Stimulated activated CD4-positive, alpha-beta T cell treated with anti-CD3 and anti-CD28 coated beads, Interleukin-1b, Interleukin-23, amount 100 ng/mL, for 24 hours (primary cell): ENCODE data around the gene OLFM2.
"Not testable (repeated sequence)": the region's sequence is repeated elsewhere in the genome, so short reads cannot be mapped to it uniquely, and the experiment has no call there.

Experiments
- DNase-seq, 4 experiments: peaks; one replicate each; pipeline ENCODE4 v3.0.0-alpha.2; 2020; ENCODE audit warnings: low read depth in 4 of 4, low spot score in 1 of 4

Gene OLFM2

GRCh38 chr19:9863759-9864158, 72.6 kb downstream of the OLFM2 start:
- DNase-seq, result no peak

GRCh38 chr19:9862938-9863337, 73.4 kb downstream of the OLFM2 start:
- DNase-seq, result no peak

- no peak for DNase-seq
Measured at GRCh38 chr19:9861503-9861902, 74.8 kb downstream of the OLFM2 start.

GRCh38 chr19:9860407-9860806, 75.9 kb downstream of the OLFM2 start:
- DNase-seq, result no peak

- DNase-seq, result no peak
Measured at GRCh38 chr19:9858766-9859165, 77.5 kb downstream of the OLFM2 start.

- no peak for DNase-seq
Measured at GRCh38 chr19:9857920-9858746, 78.2 kb downstream of the OLFM2 start.

GRCh38 chr19:9857076-9857721, 79.1 kb downstream of the OLFM2 start:
- no peak for DNase-seq

GRCh38 chr19:9856609-9857008, 79.7 kb downstream of the OLFM2 start:
- DNase-seq, result no peak

GRCh38 chr19:9854282-9854846, 82.0 kb downstream of the OLFM2 start:
- DNase-seq, result no peak

- DNase-seq, result no peak
Measured at GRCh38 chr19:9850235-9850959, 85.9 kb downstream of the OLFM2 start.

GRCh38 chr19:9849791-9850190, 86.5 kb downstream of the OLFM2 start:
- DNase-seq, result no peak

- no peak for DNase-seq
Measured at GRCh38 chr19:9848762-9849161, 87.6 kb downstream of the OLFM2 start.

- DNase-seq, result no peak
Measured at GRCh38 chr19:9848060-9848459, 88.3 kb downstream of the OLFM2 start.

GRCh38 chr19:9847087-9847671, 89.1 kb downstream of the OLFM2 start:
- DNase-seq, result peak in 3 of 4 experiments; percentile 25 to 41 (median 29)

GRCh38 chr19:9843626-9844273, 92.6 kb downstream of the OLFM2 start:
- not testable (repeated sequence) for DNase-seq

GRCh38 chr19:9842834-9843625, 93.3 kb downstream of the OLFM2 start:
- no peak for DNase-seq

- DNase-seq, result no peak
Measured at GRCh38 chr19:9839415-9839814, 96.9 kb downstream of the OLFM2 start.

GRCh38 chr19:9838324-9838723, 98.0 kb downstream of the OLFM2 start:
- DNase-seq, result no peak

- DNase-seq, result no peak
Measured at GRCh38 chr19:9836021-9836420, 100.3 kb downstream of the OLFM2 start.

GRCh38 chr19:9835507-9835949, 100.8 kb downstream of the OLFM2 start:
- no peak for DNase-seq
